CD4-positive, alpha-beta T cell treated with Interleukin-10 for 1 hour (primary cell): ENCODE results near the gene GSTA4.
A peak's percentile ranks its signal among the peaks of the same experiment; 100 is the strongest.
"Not testable (repeated sequence)": the region's sequence is repeated elsewhere in the genome, so short reads cannot be mapped to it uniquely, and the experiment has no call there.

ENCODE experiments used
- DNase-seq: peaks from one replicate; pipeline ENCODE4 v3.0.0-alpha.2; 2020

The GSTA4 gene

GRCh38 chr6:53011979-53012378 is 16.9 kb upstream of the GSTA4 start:
- no peak for DNase-seq

- DNase-seq: no peak
These were observed 15.4 kb upstream of the GSTA4 start for GRCh38 chr6:53010504-53010903.

GRCh38 chr6:53009511-53009910 is 14.4 kb upstream of the GSTA4 start:
- no peak for DNase-seq

GRCh38 chr6:53009056-53009455 is 14.0 kb upstream of the GSTA4 start:
- DNase-seq: no peak

- not testable (repeated sequence) for DNase-seq
These were observed 13.2 kb upstream of the GSTA4 start for GRCh38 chr6:53008192-53008687.

GRCh38 chr6:53005663-53006250 is 10.7 kb upstream of the GSTA4 start:
- DNase-seq: no peak

- no peak for DNase-seq
These were observed 4.4 kb upstream of the GSTA4 start for GRCh38 chr6:52999456-52999855.

- no peak for DNase-seq
These were observed 3.5 kb upstream of the GSTA4 start for GRCh38 chr6:52998603-52999002.

GRCh38 chr6:52995913-52996645 is 995 bp upstream of the GSTA4 start:
- DNase-seq: peak; percentile 53

GRCh38 chr6:52994839-52995088 is 320 bp downstream of the GSTA4 start:
- DNase-seq: no peak

- DNase-seq: no peak
These were observed 849 bp downstream of the GSTA4 start for GRCh38 chr6:52994031-52994838.

- no peak for DNase-seq
These were observed 1.8 kb downstream of the GSTA4 start for GRCh38 chr6:52992980-52993920.

- no peak for DNase-seq
These were observed 4.7 kb downstream of the GSTA4 start for GRCh38 chr6:52990342-52990741.

- DNase-seq: no peak
These were observed 9.9 kb downstream of the GSTA4 start for GRCh38 chr6:52985228-52985627.

- DNase-seq: peak; percentile 73
These were observed 10.8 kb downstream of the GSTA4 start for GRCh38 chr6:52984247-52984646.

- no peak for DNase-seq
These were observed 11.8 kb downstream of the GSTA4 start for GRCh38 chr6:52983159-52983848.

GRCh38 chr6:52982680-52983079 is 12.4 kb downstream of the GSTA4 start:
- DNase-seq: no peak

- DNase-seq: no peak
These were observed 13.7 kb downstream of the GSTA4 start for GRCh38 chr6:52981222-52981900.

GRCh38 chr6:52976591-52977035 is 18.5 kb downstream of the GSTA4 start:
- DNase-seq: no peak

- no peak for DNase-seq
These were observed 18.9 kb downstream of the GSTA4 start for GRCh38 chr6:52976149-52976548.

GRCh38 chr6:52975580-52975979 is 19.5 kb downstream of the GSTA4 start:
- no peak for DNase-seq

GRCh38 chr6:52972989-52973388 is 22.1 kb downstream of the GSTA4 start:
- DNase-seq: no peak
